Hematopoietic multipotent progenitor cell treated with erythropoietin and hydrocortisone succinate and interleukin-3 and kit ligand, for 8 days (in vitro differentiated cells): ENCODE data around the gene ACCS.

ENCODE experiments used
- DNase-seq: peaks from one replicate; pipeline ENCODE4 v3.0.0-alpha.2; 2015

Gene ACCS

DNA sequence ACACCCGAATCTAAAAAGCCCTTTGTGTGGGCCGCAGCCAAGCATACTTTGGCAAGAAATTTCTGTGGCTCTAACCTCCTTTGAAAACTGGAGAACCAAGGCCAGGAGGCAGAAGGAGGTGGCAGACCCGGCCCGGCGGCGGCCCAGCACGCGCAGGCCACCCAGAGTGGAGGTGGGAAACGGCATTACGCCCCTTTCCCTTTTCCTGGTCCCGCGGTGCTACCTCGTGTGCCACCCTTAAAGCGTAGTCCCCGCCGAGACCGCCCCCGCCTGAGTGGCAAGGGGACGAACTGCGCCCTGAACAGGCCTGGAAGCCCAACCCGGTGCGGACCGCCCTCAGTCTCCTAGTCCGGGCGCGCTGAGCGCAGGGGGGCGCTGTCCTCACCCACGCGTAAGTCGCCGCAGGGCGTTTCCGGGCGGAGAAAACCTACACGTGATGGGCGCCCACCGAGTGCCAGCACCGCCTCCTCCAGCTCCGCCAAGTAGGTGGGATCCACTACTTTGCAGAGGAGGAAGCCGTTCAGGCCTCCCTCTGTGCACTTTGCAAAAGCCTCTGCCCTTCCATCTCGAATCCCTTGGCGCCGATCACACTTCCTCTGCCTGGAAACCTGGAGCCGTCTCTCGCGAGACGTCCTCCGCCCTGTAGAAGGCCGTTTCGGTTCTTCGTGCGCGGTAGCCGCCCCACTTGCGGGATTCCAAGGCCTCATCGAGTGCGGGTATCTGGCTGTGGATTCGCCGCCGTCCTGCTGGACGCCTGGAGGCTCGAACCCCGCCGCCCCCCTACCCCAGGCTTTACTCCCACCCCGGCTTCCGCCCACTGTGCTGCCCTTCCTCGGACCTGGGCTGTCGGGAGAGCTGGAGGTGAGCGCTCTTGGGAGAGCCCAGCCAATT, at the start of gene ACCS:
Gene ACCS (plus strand): TSS at position 430 of the 891 bp plus-strand sequence. CDS start 1,358 bp downstream, outside the sequence.
- DNase-seq = peak; percentile 96

DNA sequence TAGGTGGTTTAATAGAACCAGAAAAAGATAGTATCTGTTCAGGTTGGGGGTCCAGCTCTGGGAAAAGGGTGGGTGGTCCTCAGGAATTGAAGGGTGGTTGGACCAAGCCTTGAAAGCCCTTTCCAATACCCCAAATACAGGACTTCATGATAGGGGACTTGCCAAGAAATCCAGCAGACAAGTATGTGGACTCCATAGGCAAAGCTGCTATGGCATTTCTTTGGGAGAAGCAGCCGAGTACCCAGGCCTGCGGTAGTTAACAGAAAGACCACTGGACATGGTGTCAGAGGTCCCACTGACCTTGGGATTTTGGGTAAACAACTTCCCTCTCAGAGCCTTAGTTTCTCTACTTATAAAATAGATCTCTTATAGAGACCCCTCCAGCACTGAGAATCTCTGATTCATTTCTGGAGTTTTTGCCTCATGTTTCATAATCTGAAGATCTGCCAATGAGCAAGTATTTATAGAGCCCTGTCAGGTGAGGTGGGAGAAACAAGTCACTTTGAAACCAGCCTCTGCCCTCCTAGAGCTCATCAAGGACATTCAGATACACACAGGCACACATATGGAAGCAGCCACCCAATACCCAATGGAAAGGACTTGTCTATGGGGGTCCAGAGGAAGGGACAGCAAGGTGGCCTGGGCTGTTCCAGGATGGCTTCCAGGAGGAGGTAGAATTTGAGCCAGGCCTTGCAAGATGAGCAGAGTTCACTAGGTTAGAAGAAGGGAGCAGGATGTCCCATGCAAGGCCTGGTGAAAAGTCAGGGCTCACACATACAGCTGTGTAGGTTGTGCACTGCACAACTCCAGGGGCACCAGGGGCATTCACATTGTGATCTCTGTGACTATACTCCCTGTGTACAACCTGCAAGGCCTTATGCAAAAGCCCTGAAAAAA, 49.3 kb upstream of the ACCS start:
- DNase-seq = no peak

GRCh38 chr11:44017443-44018126, 48.5 kb upstream of the ACCS start:
- no peak for DNase-seq

- DNase-seq = no peak
Measured at GRCh38 chr11:44018127-44018521, 47.9 kb upstream of the ACCS start.

- DNase-seq = no peak
Measured at GRCh38 chr11:44018829-44019228, 47.2 kb upstream of the ACCS start.

- DNase-seq = no peak
Measured at GRCh38 chr11:44024977-44025376, 41.1 kb upstream of the ACCS start.

DNA sequence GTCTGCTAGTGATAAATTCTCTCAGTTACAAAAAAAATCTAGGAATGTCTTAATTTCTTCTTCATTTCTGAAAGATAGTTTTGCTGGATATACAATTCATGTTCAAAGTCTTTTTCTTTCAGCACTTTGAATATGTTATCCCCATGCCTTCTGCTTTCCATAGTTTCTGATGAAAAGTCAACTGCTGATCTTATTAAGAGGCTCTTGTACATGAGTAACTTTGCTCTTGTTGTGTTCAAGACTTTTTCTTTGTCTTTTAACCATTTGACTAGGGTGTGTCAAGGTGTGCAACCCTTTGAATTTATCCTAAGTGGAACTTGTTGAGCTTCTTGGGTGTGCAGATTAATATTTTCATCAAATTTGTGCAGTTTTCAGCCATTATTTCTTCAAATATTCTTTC, 40.3 kb upstream of the ACCS start:
- DNase-seq = no peak

- no peak for DNase-seq
Measured at GRCh38 chr11:44028401-44028800, 37.7 kb upstream of the ACCS start.

- no peak for DNase-seq
Measured at GRCh38 chr11:44028816-44029506, 37.1 kb upstream of the ACCS start.

GRCh38 chr11:44029507-44029845, 36.6 kb upstream of the ACCS start:
- DNase-seq = no peak

DNA sequence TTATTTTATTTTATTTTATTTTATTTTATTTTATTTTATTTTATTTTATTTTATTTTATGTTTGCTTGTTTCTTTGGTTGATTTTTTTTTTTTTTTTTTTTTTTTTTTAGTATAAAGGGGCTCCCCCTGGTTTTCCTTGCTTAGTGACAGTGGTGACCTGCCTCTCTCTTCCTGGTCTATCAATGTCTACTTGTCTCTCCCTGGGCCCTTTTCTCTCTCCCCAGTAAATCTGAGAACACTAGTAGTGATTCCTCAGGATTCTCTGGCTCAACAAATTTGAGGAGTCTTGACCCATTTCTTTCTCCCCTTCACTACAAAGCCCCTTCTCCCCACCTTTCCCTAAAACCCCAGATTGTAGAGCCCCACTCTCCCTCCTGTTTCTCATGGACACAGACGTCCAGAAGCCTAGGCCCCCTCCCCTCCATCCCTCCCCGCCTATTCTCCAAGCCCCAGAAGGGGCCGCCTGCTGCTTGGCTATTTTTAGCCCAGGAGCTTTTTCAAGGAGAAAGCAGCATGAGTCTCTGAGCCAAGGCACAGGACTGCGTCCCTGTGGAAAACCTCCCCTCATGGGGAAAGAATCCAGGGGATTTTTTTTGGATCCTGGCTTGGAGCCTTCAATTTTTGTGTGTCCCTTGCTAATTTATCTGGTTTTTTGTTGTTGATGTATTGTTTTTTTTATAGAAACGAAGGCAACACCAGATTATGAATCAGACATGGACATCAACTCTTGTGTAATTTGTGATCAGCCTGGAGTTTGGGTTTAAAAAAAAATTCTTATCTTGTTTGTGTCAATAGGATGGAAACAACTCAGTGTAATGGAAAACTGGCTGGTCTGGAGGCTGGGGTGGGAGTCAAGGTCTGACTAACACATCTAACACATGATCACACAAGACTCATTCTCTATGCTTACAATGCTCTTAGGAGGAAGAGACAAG, 35.8 kb upstream of the ACCS start:
- DNase-seq = no peak

DNA sequence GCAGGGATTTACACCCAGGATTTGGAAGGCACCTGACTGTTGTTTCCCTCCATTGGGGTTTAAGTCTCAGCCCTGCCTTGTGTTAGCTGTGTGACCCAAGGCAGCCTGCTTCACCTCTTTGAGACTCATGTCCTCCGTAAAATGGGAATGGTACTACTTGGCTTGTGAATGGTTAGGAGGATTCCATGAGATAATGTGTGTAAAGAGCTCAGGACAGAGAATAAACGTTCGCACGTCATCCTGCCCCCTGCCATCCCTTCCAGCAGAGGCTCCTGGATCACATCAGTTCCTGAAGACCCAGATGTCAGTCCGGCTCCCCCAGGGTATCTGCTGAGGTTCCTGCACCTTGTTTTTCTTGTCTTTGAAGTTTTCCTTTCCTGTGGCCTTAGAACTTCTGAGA, 35.1 kb upstream of the ACCS start:
- no peak for DNase-seq

- no peak for DNase-seq
Measured at GRCh38 chr11:44031549-44031948, 34.5 kb upstream of the ACCS start.

GRCh38 chr11:44032299-44033085, 33.6 kb upstream of the ACCS start:
- DNase-seq = no peak

- DNase-seq = no peak
Measured at GRCh38 chr11:44033411-44033850, 32.6 kb upstream of the ACCS start.

DNA sequence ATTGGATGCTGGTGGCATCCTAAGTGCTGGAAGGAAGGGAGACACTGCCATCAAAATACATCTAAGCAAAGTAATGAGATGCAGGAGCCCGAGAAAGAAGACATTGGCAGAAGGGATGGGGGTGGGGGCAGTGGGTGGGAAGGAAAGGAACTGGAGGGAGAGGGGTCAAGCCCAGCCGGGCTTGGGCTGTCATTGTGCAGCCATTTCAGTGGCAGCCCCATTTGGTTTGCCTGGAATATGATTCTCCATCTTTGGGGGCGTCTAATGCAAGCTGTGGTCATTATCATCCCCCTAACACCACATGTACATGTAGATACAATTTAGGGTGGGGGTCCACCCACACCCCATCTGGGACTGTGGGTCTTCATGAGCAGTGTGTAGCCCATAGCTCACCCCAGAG, 32.2 kb upstream of the ACCS start:
- no peak for DNase-seq

- DNase-seq = no peak
Measured at GRCh38 chr11:44034639-44035038, 31.4 kb upstream of the ACCS start.

- peak; percentile 69 for DNase-seq
Measured at GRCh38 chr11:44036811-44037657, 29.0 kb upstream of the ACCS start.

DNA sequence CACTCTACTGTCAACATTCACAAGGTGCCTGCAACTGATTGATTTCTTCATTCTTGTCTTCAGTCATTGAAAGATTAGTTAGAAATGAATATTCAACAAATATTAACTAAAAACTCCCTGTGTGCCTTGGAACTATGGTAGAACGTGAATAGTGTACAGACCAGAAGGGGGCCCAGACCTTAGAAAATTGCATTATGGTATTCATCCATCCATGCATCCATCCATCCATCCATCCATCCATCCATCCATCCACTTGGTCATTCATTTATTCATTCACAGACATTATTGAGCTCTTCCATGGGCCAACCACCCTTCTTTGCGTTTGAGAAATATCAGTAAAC, 28.4 kb upstream of the ACCS start:
- DNase-seq = no peak

DNA sequence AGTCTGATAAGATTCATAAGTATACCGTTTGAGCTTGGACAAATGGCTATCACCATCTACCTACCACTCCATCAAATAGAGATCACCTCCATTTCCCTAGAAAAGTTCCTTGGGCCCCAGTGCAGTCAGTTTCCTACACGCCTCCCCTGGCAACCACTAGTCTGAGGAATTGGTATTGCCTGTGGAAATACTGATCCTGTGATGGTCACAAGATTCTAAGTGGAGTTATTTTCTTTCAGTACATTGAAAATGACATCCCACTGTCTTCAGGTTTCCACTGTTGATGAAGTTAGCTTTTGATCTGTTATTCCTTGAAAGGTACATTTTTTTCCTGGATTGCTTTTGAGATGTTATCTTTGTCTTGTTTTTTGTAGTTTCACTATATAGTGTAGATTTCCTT, 22.9 kb upstream of the ACCS start:
- no peak for DNase-seq
